Jurkat, Clone E6-1 (cell line): ENCODE measurements around the gene NXPH3. TPM values are rescaled to one million over a fixed set of nuclear protein-coding genes. Genes with fewer than 3 reads are reported as not detected.
"Not testable (repeated sequence)": the region's sequence is repeated elsewhere in the genome, so short reads cannot be mapped to it uniquely, and the experiment has no call there.

Experiments used
- DNase-seq: peaks from one replicate; pipeline ENCODE4 v3.0.0-alpha.2; 2011; ENCODE audit warnings: low read depth, low spot score
- H3K4me3 ChIP-seq: 2 replicates; pipeline ENCODE4 v1.5.1; 2011; ENCODE audit warnings: mild to moderate bottlenecking, low read length, control low read depth, moderate library complexity
- polyA plus RNA-seq: library from polyadenylated mRNA; unstranded; fragments of >200 nt; gene quantifications from one replicate; pipeline ENCODE4 v1.2.1, GENCODE V29; 2012; ENCODE audit warnings: missing spikeins; ENCODE audit not compliant: insufficient read length, insufficient read depth

NXPH3 gene
- polyA plus RNA-seq: not detected

- no peak for DNase-seq
- H3K4me3 ChIP-seq: no peak within 1 kb of the TSS
Observed at GRCh38 chr17:49575679-49576087, at the start of gene NXPH3. Gene NXPH3 (plus strand): TSS chr17:49575871. CDS start chr17:49576220, 349 bp downstream.

- DNase-seq: no peak
- H3K4me3 ChIP-seq: no peak overlapping the region
Observed at GRCh38 chr17:49527927-49528651, 47.6 kb upstream of the NXPH3 start.

- no peak overlapping the region for H3K4me3 ChIP-seq
- DNase-seq: no peak
Observed at GRCh38 chr17:49528966-49529365, 46.7 kb upstream of the NXPH3 start.

GRCh38 chr17:49530118-49530517 lies 45.6 kb upstream of the NXPH3 start:
- no peak overlapping the region for H3K4me3 ChIP-seq
- no peak for DNase-seq

GRCh38 chr17:49543860-49544259 lies 31.8 kb upstream of the NXPH3 start:
- no peak overlapping the region for H3K4me3 ChIP-seq
- DNase-seq: no peak

- no peak for DNase-seq
- no peak overlapping the region for H3K4me3 ChIP-seq
Observed at GRCh38 chr17:49545007-49545660, 30.5 kb upstream of the NXPH3 start.

- DNase-seq: no peak
- no peak overlapping the region for H3K4me3 ChIP-seq
Observed at GRCh38 chr17:49545806-49546545, 29.7 kb upstream of the NXPH3 start.

- H3K4me3 ChIP-seq: no peak overlapping the region
- DNase-seq: no peak
Observed at GRCh38 chr17:49546546-49547535, 28.8 kb upstream of the NXPH3 start.

- H3K4me3 ChIP-seq: no peak overlapping the region
- DNase-seq: no peak
Observed at GRCh38 chr17:49547566-49547965, 28.1 kb upstream of the NXPH3 start.

GRCh38 chr17:49548051-49548505 lies 27.6 kb upstream of the NXPH3 start:
- no peak overlapping the region for H3K4me3 ChIP-seq
- DNase-seq: no peak

GRCh38 chr17:49548506-49549310 lies 27.0 kb upstream of the NXPH3 start:
- no peak for DNase-seq
- H3K4me3 ChIP-seq: no peak overlapping the region

- DNase-seq: no peak
- H3K4me3 ChIP-seq: no peak overlapping the region
Observed at GRCh38 chr17:49549311-49549605, 26.4 kb upstream of the NXPH3 start.

GRCh38 chr17:49549691-49550678 lies 25.7 kb upstream of the NXPH3 start:
- H3K4me3 ChIP-seq: no peak overlapping the region
- no peak for DNase-seq

- not testable (repeated sequence) for H3K4me3 ChIP-seq, DNase-seq
Observed at GRCh38 chr17:49550764-49551163, 24.9 kb upstream of the NXPH3 start.

- H3K4me3 ChIP-seq: no peak overlapping the region
- DNase-seq: no peak
Observed at GRCh38 chr17:49551221-49552069, 24.2 kb upstream of the NXPH3 start.

GRCh38 chr17:49552070-49552751 lies 23.5 kb upstream of the NXPH3 start:
- no peak overlapping the region for H3K4me3 ChIP-seq
- no peak for DNase-seq
